Trophoblast cell (in vitro differentiated cells and primary cell): ENCODE measurements around the gene CTBP2.

Source experiments
- DNase-seq, 2 donors: peaks; one replicate each; pipeline ENCODE4 v3.0.0-alpha.2; 2016
- H2AFZ ChIP-seq: 2 replicates; pipeline ENCODE4 v1.6.1; 2013; ENCODE audit warnings: low read length, moderate library complexity, mild to moderate bottlenecking; ENCODE audit not compliant: insufficient read depth, poor library complexity
- H2AK5ac ChIP-seq: 2 replicates; pipeline ENCODE4 v1.6.1; 2013; ENCODE audit warnings: mild to moderate bottlenecking, low read length
- H2BK120ac ChIP-seq: 2 replicates; pipeline ENCODE4 v1.6.1; 2013; ENCODE audit warnings: low read length, mild to moderate bottlenecking, moderate library complexity; ENCODE audit not compliant: insufficient read depth, poor library complexity
- H2BK12ac ChIP-seq: 2 replicates; pipeline ENCODE4 v1.6.1; 2013; ENCODE audit warnings: mild to moderate bottlenecking, low read length, moderate library complexity
- H2BK5ac ChIP-seq: 2 replicates; pipeline ENCODE4 v1.6.1; 2013; ENCODE audit warnings: low read length, low read depth, moderate library complexity, mild to moderate bottlenecking; ENCODE audit not compliant: poor library complexity
- H3K14ac ChIP-seq: 2 replicates; pipeline ENCODE4 v1.6.1; 2013; ENCODE audit warnings: mild to moderate bottlenecking, low read length
- H3K18ac ChIP-seq: 2 replicates; pipeline ENCODE4 v1.6.1; 2013; ENCODE audit warnings: mild to moderate bottlenecking, low read length
- H3K23ac ChIP-seq: 2 replicates; pipeline ENCODE4 v1.6.1; 2013; ENCODE audit warnings: low read length
- H3K27ac ChIP-seq: 2 replicates; pipeline ENCODE4 v1.5.1; 2013; ENCODE audit warnings: low read depth, mild to moderate bottlenecking, inconsistent platforms, low read length, moderate library complexity
- H3K27me3 ChIP-seq: 2 replicates; pipeline ENCODE4 v1.6.1; 2013; ENCODE audit warnings: inconsistent platforms, mild to moderate bottlenecking, low read length, moderate library complexity; ENCODE audit not compliant: insufficient read depth
- H3K36me3 ChIP-seq, 2 experiments: 1 replicate in 1 of 2; 2 replicates in 1 of 2; pipeline ENCODE4 v1.6.1; 2013; ENCODE audit warnings: low read length in 2 of 2, mild to moderate bottlenecking in 2 of 2, moderate library complexity in 1 of 2; ENCODE audit not compliant: insufficient read depth in 2 of 2, control insufficient read depth in 1 of 2
- H3K4ac ChIP-seq: 2 replicates; pipeline ENCODE4 v1.6.1; 2013; ENCODE audit warnings: low read depth, mild to moderate bottlenecking, low read length, moderate library complexity
- H3K4me1 ChIP-seq, 2 experiments: 1 replicate in 1 of 2; 2 replicates in 1 of 2; pipeline ENCODE4 v1.6.1; 2013; ENCODE audit warnings: low read length in 2 of 2, mild to moderate bottlenecking in 2 of 2, moderate library complexity in 1 of 2; ENCODE audit not compliant: insufficient read depth in 2 of 2, control insufficient read depth in 1 of 2
- H3K4me2 ChIP-seq: 2 replicates; pipeline ENCODE4 v1.6.1; 2013; ENCODE audit warnings: inconsistent platforms, mild to moderate bottlenecking, low read length, moderate library complexity
- H3K4me3 ChIP-seq: 2 replicates; pipeline ENCODE4 v1.5.1; 2013; ENCODE audit warnings: mild to moderate bottlenecking, low read depth, low read length, inconsistent platforms
- H3K79me1 ChIP-seq: one replicate; pipeline ENCODE4 v1.6.1; 2013; ENCODE audit warnings: low read length
- H3K79me2 ChIP-seq: 2 replicates; pipeline ENCODE4 v1.6.1; 2013; ENCODE audit warnings: low read length, mild to moderate bottlenecking; ENCODE audit not compliant: control insufficient read depth, insufficient read depth, poor library complexity
- H3K9ac ChIP-seq: 2 replicates; pipeline ENCODE4 v1.6.1; 2013; ENCODE audit warnings: mild to moderate bottlenecking, low read length
- H3K9me3 ChIP-seq: 2 replicates; pipeline ENCODE4 v1.6.1; 2013; ENCODE audit warnings: low read depth, mild to moderate bottlenecking, control low read depth, inconsistent platforms, low read length; ENCODE audit not compliant: insufficient read depth
- H4K12ac ChIP-seq: 2 replicates; pipeline ENCODE4 v1.6.1; 2013; ENCODE audit warnings: low read depth, mild to moderate bottlenecking, low read length, moderate library complexity
- H4K8ac ChIP-seq: 2 replicates; pipeline ENCODE4 v1.6.1; 2013; ENCODE audit warnings: low read depth, mild to moderate bottlenecking, low read length, moderate library complexity
- H4K91ac ChIP-seq: one replicate; pipeline ENCODE4 v1.6.1; 2013; ENCODE audit warnings: low read depth, mild to moderate bottlenecking, low read length, moderate library complexity
- WGBS: extraction: QIAGEN DNeasy Blood & Tissue Kit; methylation state at CpG from one replicate; pipeline ENCODE4 v1.1.7; 2013; ENCODE audit warnings: missing lambda C conversion rate; ENCODE audit not compliant: insufficient read length, insufficient coverage; ENCODE audit errors: extremely low coverage; 5-methylcytosine and 5-hydroxymethylcytosine counted together

CTBP2 gene

GRCh38 chr10:125193306-125193877 lies 33.0 kb upstream of the CTBP2 start:
- Histone ChIP-seq H3K27me3 (no peaks in the 10 kb centered on the region), H3K4me2 (no peak overlapping the region), H3K27ac (no peak overlapping the region), H4K12ac (no peak overlapping the region), H3K36me3 (no peaks in the 10 kb centered on the region), H3K4me1 (no peaks in the 10 kb centered on the region), H3K18ac (no peak overlapping the region), H2AK5ac (no peak overlapping the region), H4K91ac (no peak overlapping the region), H3K79me2 (no peaks in the 10 kb centered on the region), H2BK5ac (no peak overlapping the region), H2BK120ac (no peak overlapping the region), H2AFZ (no peak overlapping the region), H3K14ac (no peak overlapping the region), H3K9ac (peak overlapping the region; percentile 20), H3K23ac (no peak overlapping the region), H3K4ac (no peak overlapping the region), H3K4me3 (no peak overlapping the region), H4K8ac (no peak overlapping the region), H3K79me1 (no peaks in the 10 kb centered on the region), H3K9me3 (peaks cover 2% of the 10 kb centered on the region), H2BK12ac (no peak overlapping the region)
- no CpG with 5 or more reads among the region's 11 CpGs for WGBS
- peak in 1 of 2 donors; percentile 32 for DNase-seq

GRCh38 chr10:125192620-125193019 lies 32.3 kb upstream of the CTBP2 start:
- Histone ChIP-seq H3K79me2 (no peaks in the 10 kb centered on the region), H2AFZ (no peak overlapping the region), H3K9ac (no peak overlapping the region), H3K4me2 (no peak overlapping the region), H3K4ac (no peak overlapping the region), H3K23ac (no peak overlapping the region), H2BK12ac (no peak overlapping the region), H3K14ac (no peak overlapping the region), H3K27ac (no peak overlapping the region), H2BK120ac (no peak overlapping the region), H3K27me3 (no peaks in the 10 kb centered on the region), H4K91ac (no peak overlapping the region), H3K36me3 (no peaks in the 10 kb centered on the region), H3K18ac (no peak overlapping the region), H3K9me3 (peaks cover 2% of the 10 kb centered on the region), H3K4me3 (no peak overlapping the region), H3K79me1 (no peaks in the 10 kb centered on the region), H2BK5ac (no peak overlapping the region), H3K4me1 (no peaks in the 10 kb centered on the region), H4K12ac (no peak overlapping the region), H4K8ac (no peak overlapping the region), H2AK5ac (no peak overlapping the region)
- WGBS, result no CpG with 5 or more reads among the region's 12 CpGs
- no peak for DNase-seq

- no peak overlapping the region for H3K4me3 ChIP-seq
- WGBS, result no CpG with 5 or more reads among the region's 9 CpGs
- H3K4me1 ChIP-seq, result no peaks in the 10 kb centered on the region
- H3K79me2 ChIP-seq, result no peaks in the 10 kb centered on the region
- no peak overlapping the region for H2BK120ac ChIP-seq
- H2AK5ac ChIP-seq, result no peak overlapping the region
- peaks cover 2% of the 10 kb centered on the region for H3K9me3 ChIP-seq
- no peak overlapping the region for H4K8ac ChIP-seq
- no peak overlapping the region for H2BK12ac ChIP-seq
- DNase-seq, result no peak
- no peak overlapping the region for H2BK5ac ChIP-seq
- no peak overlapping the region for H3K9ac ChIP-seq
- no peak overlapping the region for H3K14ac ChIP-seq
- H3K27ac ChIP-seq, result no peak overlapping the region
- H3K27me3 ChIP-seq, result no peaks in the 10 kb centered on the region
- no peak overlapping the region for H3K4me2 ChIP-seq
- H3K23ac ChIP-seq, result no peak overlapping the region
- H4K12ac ChIP-seq, result no peak overlapping the region
- no peaks in the 10 kb centered on the region for H3K79me1 ChIP-seq
- no peak overlapping the region for H3K4ac ChIP-seq
- no peaks in the 10 kb centered on the region for H3K36me3 ChIP-seq
- no peak overlapping the region for H2AFZ ChIP-seq
- H4K91ac ChIP-seq, result no peak overlapping the region
- H3K18ac ChIP-seq, result no peak overlapping the region
These were observed 31.6 kb upstream of the CTBP2 start for GRCh38 chr10:125192005-125192404.

- no peaks in the 10 kb centered on the region for H3K79me1 ChIP-seq
- no peak overlapping the region for H3K4me2 ChIP-seq
- H4K12ac ChIP-seq, result no peak overlapping the region
- no peaks in the 10 kb centered on the region for H3K79me2 ChIP-seq
- H3K18ac ChIP-seq, result no peak overlapping the region
- no peak overlapping the region for H4K91ac ChIP-seq
- no peaks in the 10 kb centered on the region for H3K36me3 ChIP-seq
- H2BK120ac ChIP-seq, result no peak overlapping the region
- H3K4ac ChIP-seq, result no peak overlapping the region
- no peak overlapping the region for H3K4me3 ChIP-seq
- no peak overlapping the region for H4K8ac ChIP-seq
- H3K14ac ChIP-seq, result no peak overlapping the region
- DNase-seq, result no peak
- no peak overlapping the region for H2AK5ac ChIP-seq
- H2BK12ac ChIP-seq, result no peak overlapping the region
- H3K27me3 ChIP-seq, result no peaks in the 10 kb centered on the region
- H2AFZ ChIP-seq, result no peak overlapping the region
- H3K23ac ChIP-seq, result no peak overlapping the region
- peaks cover 2% of the 10 kb centered on the region for H3K9me3 ChIP-seq
- no peak overlapping the region for H3K9ac ChIP-seq
- no peak overlapping the region for H2BK5ac ChIP-seq
- H3K27ac ChIP-seq, result no peak overlapping the region
- WGBS, result no CpG with 5 or more reads among the region's 8 CpGs
- no peaks in the 10 kb centered on the region for H3K4me1 ChIP-seq
These were observed 30.6 kb upstream of the CTBP2 start for GRCh38 chr10:125190946-125191345.
